Measurements from ENCODE around the gene CENPL. TPM values are rescaled to one million over a fixed set of nuclear protein-coding genes. Genes with fewer than 3 reads are reported as not detected.
A peak's percentile ranks its signal among the peaks of the same experiment; 100 is the strongest.

The CENPL gene
- total and polyA plus RNA-seq, 9 of the 15 experiments (the other 6 are each of a cell fraction or from before 2014, with no cell fraction given) = 33.0 to 52.7 (median 39.7) TPM

DNA sequence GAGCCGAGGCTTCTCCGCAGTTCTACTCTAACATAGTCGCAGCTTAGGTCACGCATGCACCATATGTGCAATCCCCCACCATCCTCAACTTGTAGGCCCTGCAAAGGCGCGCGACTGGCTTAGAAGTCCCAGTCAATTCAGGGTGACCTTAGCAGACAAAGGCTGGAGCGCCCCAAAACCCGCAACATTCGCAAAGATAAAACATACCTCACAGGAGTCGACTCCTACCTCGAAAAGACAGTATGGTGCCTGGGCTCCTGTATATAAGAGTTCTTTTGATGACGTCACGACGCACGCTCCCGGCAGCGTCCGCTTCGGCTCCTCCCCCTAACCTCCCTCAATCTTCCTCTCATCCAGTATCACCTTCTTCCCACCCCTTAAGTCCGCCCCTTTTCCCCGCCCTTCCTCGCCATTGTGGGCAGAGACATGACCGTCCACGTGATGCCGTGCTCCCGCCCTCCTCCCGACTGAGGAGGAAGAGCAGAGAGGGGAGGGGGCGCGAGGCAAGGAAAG, 43.1 kb upstream of the CENPL start, which contains the start of gene GAS5 (continued):
- TF ChIP-seq, protein P1, sequence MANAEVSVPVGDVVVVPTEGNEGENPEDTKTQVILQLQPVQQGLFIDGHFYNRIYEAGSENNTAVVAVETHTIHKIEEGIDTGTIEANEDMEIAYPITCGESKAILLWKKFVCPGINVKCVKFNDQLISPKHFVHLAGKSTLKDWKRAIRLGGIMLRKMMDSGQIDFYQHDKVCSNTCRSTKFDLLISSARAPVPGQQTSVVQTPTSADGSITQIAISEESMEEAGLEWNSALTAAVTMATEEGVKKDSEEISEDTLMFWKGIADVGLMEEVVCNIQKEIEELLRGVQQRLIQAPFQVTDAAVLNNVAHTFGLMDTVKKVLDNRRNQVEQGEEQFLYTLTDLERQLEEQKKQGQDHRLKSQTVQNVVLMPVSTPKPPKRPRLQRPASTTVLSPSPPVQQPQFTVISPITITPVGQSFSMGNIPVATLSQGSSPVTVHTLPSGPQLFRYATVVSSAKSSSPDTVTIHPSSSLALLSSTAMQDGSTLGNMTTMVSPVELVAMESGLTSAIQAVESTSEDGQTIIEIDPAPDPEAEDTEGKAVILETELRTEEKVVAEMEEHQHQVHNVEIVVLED (CRISPR knock-in tag; IDR thresholded peaks at IDR 0.05) = peak; percentile 93
- TF ChIP-seq MTA3 (IDR thresholded peaks at IDR 0.05; ENCODE audit: borderline replicate concordance) = peak; percentile 98
- no peak for TF ChIP-seq HDAC2 (IDR thresholded peaks at IDR 0.05)
- TF ChIP-seq, protein P2, sequence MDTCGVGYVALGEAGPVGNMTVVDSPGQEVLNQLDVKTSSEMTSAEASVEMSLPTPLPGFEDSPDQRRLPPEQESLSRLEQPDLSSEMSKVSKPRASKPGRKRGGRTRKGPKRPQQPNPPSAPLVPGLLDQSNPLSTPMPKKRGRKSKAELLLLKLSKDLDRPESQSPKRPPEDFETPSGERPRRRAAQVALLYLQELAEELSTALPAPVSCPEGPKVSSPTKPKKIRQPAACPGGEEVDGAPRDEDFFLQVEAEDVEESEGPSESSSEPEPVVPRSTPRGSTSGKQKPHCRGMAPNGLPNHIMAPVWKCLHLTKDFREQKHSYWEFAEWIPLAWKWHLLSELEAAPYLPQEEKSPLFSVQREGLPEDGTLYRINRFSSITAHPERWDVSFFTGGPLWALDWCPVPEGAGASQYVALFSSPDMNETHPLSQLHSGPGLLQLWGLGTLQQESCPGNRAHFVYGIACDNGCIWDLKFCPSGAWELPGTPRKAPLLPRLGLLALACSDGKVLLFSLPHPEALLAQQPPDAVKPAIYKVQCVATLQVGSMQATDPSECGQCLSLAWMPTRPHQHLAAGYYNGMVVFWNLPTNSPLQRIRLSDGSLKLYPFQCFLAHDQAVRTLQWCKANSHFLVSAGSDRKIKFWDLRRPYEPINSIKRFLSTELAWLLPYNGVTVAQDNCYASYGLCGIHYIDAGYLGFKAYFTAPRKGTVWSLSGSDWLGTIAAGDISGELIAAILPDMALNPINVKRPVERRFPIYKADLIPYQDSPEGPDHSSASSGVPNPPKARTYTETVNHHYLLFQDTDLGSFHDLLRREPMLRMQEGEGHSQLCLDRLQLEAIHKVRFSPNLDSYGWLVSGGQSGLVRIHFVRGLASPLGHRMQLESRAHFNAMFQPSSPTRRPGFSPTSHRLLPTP (IDR thresholded peaks at IDR 0.05; ENCODE audit: borderline replicate concordance, extremely low read depth, insufficient read length) = no peak
- TF ChIP-seq, protein P3, sequence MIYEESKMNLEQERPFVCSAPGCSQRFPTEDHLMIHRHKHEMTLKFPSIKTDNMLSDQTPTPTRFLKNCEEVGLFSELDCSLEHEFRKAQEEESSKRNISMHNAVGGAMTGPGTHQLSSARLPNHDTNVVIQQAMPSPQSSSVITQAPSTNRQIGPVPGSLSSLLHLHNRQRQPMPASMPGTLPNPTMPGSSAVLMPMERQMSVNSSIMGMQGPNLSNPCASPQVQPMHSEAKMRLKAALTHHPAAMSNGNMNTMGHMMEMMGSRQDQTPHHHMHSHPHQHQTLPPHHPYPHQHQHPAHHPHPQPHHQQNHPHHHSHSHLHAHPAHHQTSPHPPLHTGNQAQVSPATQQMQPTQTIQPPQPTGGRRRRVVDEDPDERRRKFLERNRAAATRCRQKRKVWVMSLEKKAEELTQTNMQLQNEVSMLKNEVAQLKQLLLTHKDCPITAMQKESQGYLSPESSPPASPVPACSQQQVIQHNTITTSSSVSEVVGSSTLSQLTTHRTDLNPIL (CRISPR knock-in tag; IDR thresholded peaks at IDR 0.05) = peak; percentile 85
- TF ChIP-seq SRSF7 (optimal IDR thresholded peaks at IDR 0.05; ENCODE audit: low read depth, low read length) = no peak
- TF ChIP-seq, protein P4, sequence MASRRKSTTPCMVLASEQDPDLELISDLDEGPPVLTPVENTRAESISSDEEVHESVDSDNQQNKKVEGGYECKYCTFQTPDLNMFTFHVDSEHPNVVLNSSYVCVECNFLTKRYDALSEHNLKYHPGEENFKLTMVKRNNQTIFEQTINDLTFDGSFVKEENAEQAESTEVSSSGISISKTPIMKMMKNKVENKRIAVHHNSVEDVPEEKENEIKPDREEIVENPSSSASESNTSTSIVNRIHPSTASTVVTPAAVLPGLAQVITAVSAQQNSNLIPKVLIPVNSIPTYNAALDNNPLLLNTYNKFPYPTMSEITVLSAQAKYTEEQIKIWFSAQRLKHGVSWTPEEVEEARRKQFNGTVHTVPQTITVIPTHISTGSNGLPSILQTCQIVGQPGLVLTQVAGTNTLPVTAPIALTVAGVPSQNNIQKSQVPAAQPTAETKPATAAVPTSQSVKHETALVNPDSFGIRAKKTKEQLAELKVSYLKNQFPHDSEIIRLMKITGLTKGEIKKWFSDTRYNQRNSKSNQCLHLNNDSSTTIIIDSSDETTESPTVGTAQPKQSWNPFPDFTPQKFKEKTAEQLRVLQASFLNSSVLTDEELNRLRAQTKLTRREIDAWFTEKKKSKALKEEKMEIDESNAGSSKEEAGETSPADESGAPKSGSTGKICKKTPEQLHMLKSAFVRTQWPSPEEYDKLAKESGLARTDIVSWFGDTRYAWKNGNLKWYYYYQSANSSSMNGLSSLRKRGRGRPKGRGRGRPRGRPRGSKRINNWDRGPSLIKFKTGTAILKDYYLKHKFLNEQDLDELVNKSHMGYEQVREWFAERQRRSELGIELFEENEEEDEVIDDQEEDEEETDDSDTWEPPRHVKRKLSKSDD (conservative IDR thresholded peaks at IDR 0.05; ENCODE audit: low read length) = 0 out of 2 replicates have a peak, but pooled peaks have one; percentile 22
- TF ChIP-seq MBD2 (IDR thresholded peaks at IDR 0.05; ENCODE audit: borderline replicate concordance, low read depth) = peak; percentile 93
- TF ChIP-seq, protein P5, sequence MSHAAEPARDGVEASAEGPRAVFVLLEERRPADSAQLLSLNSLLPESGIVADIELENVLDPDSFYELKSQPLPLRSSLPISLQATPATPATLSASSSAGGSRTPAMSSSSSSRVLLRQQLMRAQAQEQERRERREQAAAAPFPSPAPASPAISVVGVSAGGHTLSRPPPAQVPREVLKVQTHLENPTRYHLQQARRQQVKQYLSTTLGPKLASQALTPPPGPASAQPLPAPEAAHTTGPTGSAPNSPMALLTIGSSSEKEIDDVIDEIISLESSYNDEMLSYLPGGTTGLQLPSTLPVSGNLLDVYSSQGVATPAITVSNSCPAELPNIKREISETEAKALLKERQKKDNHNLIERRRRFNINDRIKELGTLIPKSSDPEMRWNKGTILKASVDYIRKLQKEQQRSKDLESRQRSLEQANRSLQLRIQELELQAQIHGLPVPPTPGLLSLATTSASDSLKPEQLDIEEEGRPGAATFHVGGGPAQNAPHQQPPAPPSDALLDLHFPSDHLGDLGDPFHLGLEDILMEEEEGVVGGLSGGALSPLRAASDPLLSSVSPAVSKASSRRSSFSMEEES (CRISPR knock-in tag; IDR thresholded peaks at IDR 0.05) = peak; percentile 54
- peak; percentile 94 for TF ChIP-seq JUND (IDR thresholded peaks at IDR 0.05; ENCODE audit: borderline replicate concordance, low read depth, low read length)
- TF ChIP-seq JUND (tag; IDR thresholded peaks at IDR 0.05; ENCODE audit: borderline replicate concordance, low read depth, low read length) = peak; percentile 91
- TF ChIP-seq ZFP36 (IDR thresholded peaks at IDR 0.05; ENCODE audit: low read depth, low read length, partially characterized antibody) = no peak
- no peak for TF ChIP-seq EZH2 (IDR thresholded peaks at IDR 0.05; ENCODE audit: borderline replicate concordance, low read depth, low read length)
- TF ChIP-seq MEF2A (IDR thresholded peaks at IDR 0.05; ENCODE audit: control insufficient read depth, low read depth, low read length) = peak; percentile 64; the same call in 1 of the 2 replicates
- no peak for TF ChIP-seq HDAC6 (IDR thresholded peaks at IDR 0.05; ENCODE audit: low read depth, low read length)
- no peak for TF ChIP-seq LARP7 (IDR thresholded peaks at IDR 0.05)
- TF ChIP-seq TGIF2 (CRISPR knock-in tag; IDR thresholded peaks at IDR 0.05) = no peak
- no peak for TF ChIP-seq FOXJ3 (CRISPR knock-in tag; IDR thresholded peaks at IDR 0.05)
